ENCODE measurements around the gene REXO5. TPM values are rescaled to one million over a fixed set of nuclear protein-coding genes. Genes with fewer than 3 reads are reported as not detected.
A peak's percentile ranks its signal among the peaks of the same experiment; 100 is the strongest.
"Not testable (repeated sequence)": the region's sequence is repeated elsewhere in the genome, so short reads cannot be mapped to it uniquely, and the experiment has no call there.

Gene REXO5
- polyA plus RNA-seq, 1 donor, result 6.7 TPM

DNA sequence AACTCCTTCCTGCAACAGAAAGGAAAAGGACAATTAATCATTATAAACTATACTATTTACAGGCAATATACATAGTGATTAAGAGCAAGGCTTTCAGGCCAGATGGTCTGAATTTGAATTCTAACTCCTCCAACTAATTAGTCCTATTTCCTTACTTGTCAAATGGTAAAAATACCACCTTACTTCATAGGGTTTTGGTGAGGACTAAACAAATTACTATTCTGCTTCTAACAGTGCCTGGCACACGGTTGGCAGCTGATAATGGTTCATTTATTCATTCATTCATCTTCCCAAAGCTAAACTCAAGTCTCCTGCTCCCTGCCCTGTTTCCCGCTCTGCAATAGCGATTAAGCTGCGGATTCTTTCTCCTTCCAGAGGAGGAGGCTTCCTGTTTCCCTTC, 54.0 kb downstream of the REXO5 start:
- Histone ChIP-seq H3K27me3 (ENCODE audit: control insufficient read depth, insufficient read depth, low read length) (no peaks in the 10 kb centered on the region), H3K27ac (ENCODE audit: low read length) (no peak overlapping the region), H3K4me3 (ENCODE audit: low read length) (no peak overlapping the region), H3K4me1 (ENCODE audit: control insufficient read depth, insufficient read depth, low read length) (no peaks in the 10 kb centered on the region), H3K9me3 (ENCODE audit: control insufficient read depth, low read depth, low read length) (no peaks in the 10 kb centered on the region), H3K36me3 (ENCODE audit: control insufficient read depth, insufficient read depth, low read length) (peaks cover 57% of the 10 kb centered on the region)
- 80% methylated on average over 2 of the region's 4 CpGs for WGBS (ENCODE audit: insufficient coverage, low lambda C conversion rate)
- DNase-seq, result no peak

DNA sequence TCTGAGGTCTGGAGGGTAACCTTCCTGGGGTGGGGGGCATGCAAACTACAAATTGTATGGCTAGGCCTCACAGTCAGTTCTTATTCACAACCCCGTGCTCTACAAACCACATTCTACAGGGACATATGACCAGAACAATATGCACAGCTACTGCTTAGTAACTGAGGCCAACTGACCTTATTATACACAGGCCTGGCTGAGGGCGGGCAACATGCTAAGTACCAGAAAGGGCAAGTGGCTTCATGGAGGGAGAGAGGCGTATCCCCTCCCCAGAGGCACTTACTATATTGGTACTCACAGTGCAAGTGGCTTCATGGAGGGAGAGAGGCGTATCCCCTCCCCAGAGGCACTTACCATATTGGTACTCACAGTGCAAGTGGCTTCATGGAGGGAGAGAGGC, 54.7 kb downstream of the REXO5 start:
- not testable (repeated sequence) for H3K4me3 ChIP-seq (ENCODE audit: low read length); DNase-seq; H3K9me3 ChIP-seq (ENCODE audit: control insufficient read depth, low read depth, low read length); H3K4me1 ChIP-seq (ENCODE audit: control insufficient read depth, insufficient read depth, low read length); H3K27ac ChIP-seq (ENCODE audit: low read length); H3K27me3 ChIP-seq (ENCODE audit: control insufficient read depth, insufficient read depth, low read length)
- WGBS (ENCODE audit: insufficient coverage, low lambda C conversion rate), result no CpG with 5 or more reads among the region's 4 CpGs
- H3K36me3 ChIP-seq (ENCODE audit: control insufficient read depth, insufficient read depth, low read length), result peaks cover 50% of the 10 kb centered on the region

DNA sequence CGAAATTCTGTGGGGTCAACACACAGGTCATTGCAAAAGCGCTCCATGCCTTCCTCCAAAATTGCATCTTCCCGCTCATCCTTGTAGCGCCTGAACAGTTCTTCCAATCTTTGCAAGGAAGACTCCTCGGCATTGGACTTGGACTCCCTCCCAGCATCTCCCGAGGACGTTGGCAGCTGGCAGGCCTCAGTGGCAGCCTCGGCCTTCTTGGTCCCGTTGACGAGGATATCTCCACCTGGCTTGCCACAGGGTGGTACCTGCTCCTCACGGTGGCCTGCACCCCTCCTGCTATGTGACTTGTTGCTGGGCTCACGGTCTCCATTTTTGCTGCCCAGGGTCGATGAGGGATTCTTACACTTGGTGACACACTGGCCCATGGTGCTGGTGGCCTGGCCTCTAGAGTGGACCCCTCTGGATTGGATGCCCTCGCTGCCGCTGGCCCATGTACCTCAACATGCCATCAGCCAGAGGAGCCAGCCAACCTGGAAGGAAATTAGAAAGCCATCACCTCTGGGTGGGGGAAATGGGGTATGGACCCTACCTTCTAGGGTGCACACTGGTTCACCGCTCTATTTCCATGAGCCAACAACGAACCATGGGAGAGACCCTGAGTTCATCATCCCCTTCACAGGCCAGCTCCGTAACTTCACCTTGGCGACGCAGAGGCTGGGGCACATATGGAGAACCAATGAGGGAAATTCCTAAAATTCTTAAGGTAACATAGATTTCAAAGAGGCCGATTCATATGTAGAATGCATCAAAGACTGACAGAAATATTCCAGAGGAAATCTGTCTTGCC, 56.0 kb downstream of the REXO5 start:
- Histone ChIP-seq H3K9me3 (ENCODE audit: control insufficient read depth, low read depth, low read length) (no peaks in the 10 kb centered on the region), H3K27ac (ENCODE audit: low read length) (no peak overlapping the region), H3K4me3 (ENCODE audit: low read length) (no peak overlapping the region), H3K4me1 (ENCODE audit: control insufficient read depth, insufficient read depth, low read length) (no peaks in the 10 kb centered on the region), H3K27me3 (ENCODE audit: control insufficient read depth, insufficient read depth, low read length) (no peaks in the 10 kb centered on the region), H3K36me3 (ENCODE audit: control insufficient read depth, insufficient read depth, low read length) (peaks cover 39% of the 10 kb centered on the region)
- 100% methylated on average over 1 of the region's 21 CpGs for WGBS (ENCODE audit: insufficient coverage, low lambda C conversion rate)
- no peak for DNase-seq

DNA sequence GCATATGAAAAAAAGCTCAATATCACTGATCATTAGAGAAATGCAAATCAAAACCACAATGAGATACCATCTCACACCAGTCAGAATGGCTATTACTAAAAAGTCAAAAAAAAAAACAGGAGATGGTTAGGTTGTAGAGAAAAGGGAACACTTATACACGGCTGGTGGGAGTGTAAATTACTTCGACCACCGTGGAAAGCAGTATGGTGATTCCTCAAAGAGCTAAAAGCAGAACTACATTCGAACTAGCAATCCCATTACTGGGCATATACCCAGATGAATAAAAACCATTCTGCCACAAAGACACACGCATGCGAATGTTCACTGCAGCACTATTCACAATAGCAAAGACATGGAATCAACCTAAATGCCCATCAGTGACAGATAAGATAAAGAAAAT, 58.0 kb downstream of the REXO5 start:
- not testable (repeated sequence) for H3K9me3 ChIP-seq (ENCODE audit: control insufficient read depth, low read depth, low read length); H3K4me1 ChIP-seq (ENCODE audit: control insufficient read depth, insufficient read depth, low read length)
- no CpG with 5 or more reads among the region's 6 CpGs for WGBS (ENCODE audit: insufficient coverage, low lambda C conversion rate)

DNA sequence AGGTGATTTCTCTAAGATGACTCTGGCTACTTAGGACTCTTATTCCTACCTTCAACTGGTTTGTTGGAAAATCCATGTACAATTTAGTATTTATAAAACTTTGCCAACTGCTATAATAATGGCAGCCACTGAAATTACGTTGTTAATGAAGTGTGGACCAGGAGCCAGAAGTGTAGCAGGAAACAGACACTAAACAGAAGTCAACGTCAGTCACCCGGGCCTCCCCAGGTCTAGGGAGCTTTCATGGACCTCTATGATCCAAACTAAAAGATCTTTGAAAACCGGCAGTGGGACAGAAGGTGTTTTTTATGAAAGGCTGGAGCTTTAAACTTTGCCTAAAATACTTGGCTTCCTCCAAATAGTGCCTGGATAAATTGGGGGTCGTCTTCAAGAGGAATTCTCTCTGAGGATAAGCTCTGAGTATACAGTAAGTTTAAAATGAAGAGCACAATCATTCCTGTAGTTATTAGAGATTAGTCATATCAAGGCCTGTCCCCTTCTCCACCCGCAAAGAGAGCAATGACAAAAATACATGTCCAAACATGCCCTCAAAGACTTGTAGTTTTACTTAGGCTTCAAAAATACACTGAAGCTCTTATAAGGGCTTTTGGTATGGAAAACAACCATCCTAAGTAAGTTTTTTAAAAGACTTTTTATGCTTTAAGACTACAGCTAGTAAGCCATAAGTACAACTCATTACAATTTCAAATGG, 59.2 kb downstream of the REXO5 start:
- peak overlapping the region; percentile 22 for H3K27ac ChIP-seq (ENCODE audit: low read length)
- DNase-seq, result no peak
- peaks cover 25% of the 10 kb centered on the region for H3K36me3 ChIP-seq (ENCODE audit: control insufficient read depth, insufficient read depth, low read length)
- no peaks in the 10 kb centered on the region for H3K9me3 ChIP-seq (ENCODE audit: control insufficient read depth, low read depth, low read length)
- peaks cover 10% of the 10 kb centered on the region for H3K4me1 ChIP-seq (ENCODE audit: control insufficient read depth, insufficient read depth, low read length)
- no peaks in the 10 kb centered on the region for H3K27me3 ChIP-seq (ENCODE audit: control insufficient read depth, insufficient read depth, low read length)
- WGBS (ENCODE audit: insufficient coverage, low lambda C conversion rate), result 80% methylated on average over 1 of the region's 6 CpGs
- no peak overlapping the region for H3K4me3 ChIP-seq (ENCODE audit: low read length)

More for the DNA sequence above, 58.0 kb downstream of the REXO5 start:
- H3K36me3 ChIP-seq (ENCODE audit: control insufficient read depth, insufficient read depth, low read length), result peaks cover 36% of the 10 kb centered on the region
- H3K27ac ChIP-seq (ENCODE audit: low read length); DNase-seq; H3K4me3 ChIP-seq (ENCODE audit: low read length); H3K27me3 ChIP-seq (ENCODE audit: control insufficient read depth, insufficient read depth, low read length): not testable (repeated sequence)

DNA sequence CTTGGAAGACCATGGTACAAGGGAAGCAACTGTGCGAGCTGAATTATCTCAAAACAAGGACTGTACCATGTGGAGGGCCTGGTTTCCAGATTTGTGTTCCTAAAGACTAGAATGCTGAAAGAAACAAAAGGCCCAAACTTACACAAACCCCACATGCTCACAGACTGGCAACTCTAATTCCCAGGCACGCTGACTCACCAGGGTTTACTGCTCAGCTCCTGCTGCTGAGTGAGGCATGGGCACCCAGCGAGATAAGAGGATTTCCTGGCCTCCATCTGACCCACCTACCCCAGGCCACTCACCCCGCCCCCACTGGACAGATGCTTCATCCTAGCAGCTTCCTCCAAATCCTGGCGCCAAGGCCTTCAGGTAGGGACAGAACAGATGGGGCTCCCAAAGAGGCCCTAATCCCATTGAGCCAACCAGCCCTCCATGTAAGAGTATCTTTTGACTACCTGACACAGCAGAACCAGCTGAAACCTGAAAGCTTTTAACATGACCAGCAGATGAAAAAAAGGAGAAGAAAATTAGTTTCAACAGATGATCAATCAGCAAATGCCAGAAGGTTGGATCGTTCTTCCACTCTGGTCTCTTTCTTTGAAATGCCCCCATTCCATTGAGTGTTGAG, 59.9 kb downstream of the REXO5 start:
- H3K9me3 ChIP-seq (ENCODE audit: control insufficient read depth, low read depth, low read length), result no peaks in the 10 kb centered on the region
- H3K4me3 ChIP-seq (ENCODE audit: low read length), result no peak overlapping the region
- no peaks in the 10 kb centered on the region for H3K27me3 ChIP-seq (ENCODE audit: control insufficient read depth, insufficient read depth, low read length)
- no CpG with 5 or more reads among the region's 6 CpGs for WGBS (ENCODE audit: insufficient coverage, low lambda C conversion rate)
- peaks cover 10% of the 10 kb centered on the region for H3K4me1 ChIP-seq (ENCODE audit: control insufficient read depth, insufficient read depth, low read length)
- DNase-seq, result peak; percentile 36 to 55
- H3K36me3 ChIP-seq (ENCODE audit: control insufficient read depth, insufficient read depth, low read length), result peaks cover 19% of the 10 kb centered on the region
- H3K27ac ChIP-seq (ENCODE audit: low read length), result peak overlapping the region; percentile 22

DNA sequence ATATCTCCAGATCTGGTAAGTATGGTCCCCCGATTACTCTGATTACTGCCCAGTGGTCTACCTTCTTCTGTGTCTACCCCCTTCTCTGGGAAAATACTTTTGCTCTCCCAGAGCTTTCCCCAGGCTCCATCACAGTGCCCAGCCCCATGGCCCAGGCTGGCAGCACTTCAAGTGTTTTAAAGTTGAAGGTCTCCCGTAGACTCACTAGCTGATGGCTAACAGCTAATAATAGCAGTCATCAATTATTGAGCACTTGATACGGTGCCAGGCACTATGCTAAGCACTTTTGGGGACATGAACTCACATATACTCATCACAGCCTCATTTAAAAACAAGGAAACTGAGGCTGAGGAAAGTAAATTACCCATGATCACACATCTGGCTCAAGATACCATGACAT, 60.5 kb downstream of the REXO5 start:
- no CpG with 5 or more reads among the region's 3 CpGs for WGBS (ENCODE audit: insufficient coverage, low lambda C conversion rate)
- no peak overlapping the region for H3K4me3 ChIP-seq (ENCODE audit: low read length)
- H3K27me3 ChIP-seq (ENCODE audit: control insufficient read depth, insufficient read depth, low read length), result no peaks in the 10 kb centered on the region
- peaks cover 13% of the 10 kb centered on the region for H3K36me3 ChIP-seq (ENCODE audit: control insufficient read depth, insufficient read depth, low read length)
- no peaks in the 10 kb centered on the region for H3K9me3 ChIP-seq (ENCODE audit: control insufficient read depth, low read depth, low read length)
- peaks cover 14% of the 10 kb centered on the region for H3K4me1 ChIP-seq (ENCODE audit: control insufficient read depth, insufficient read depth, low read length)
- DNase-seq, result no peak
- H3K27ac ChIP-seq (ENCODE audit: low read length), result peak overlapping the region; percentile 8

DNA sequence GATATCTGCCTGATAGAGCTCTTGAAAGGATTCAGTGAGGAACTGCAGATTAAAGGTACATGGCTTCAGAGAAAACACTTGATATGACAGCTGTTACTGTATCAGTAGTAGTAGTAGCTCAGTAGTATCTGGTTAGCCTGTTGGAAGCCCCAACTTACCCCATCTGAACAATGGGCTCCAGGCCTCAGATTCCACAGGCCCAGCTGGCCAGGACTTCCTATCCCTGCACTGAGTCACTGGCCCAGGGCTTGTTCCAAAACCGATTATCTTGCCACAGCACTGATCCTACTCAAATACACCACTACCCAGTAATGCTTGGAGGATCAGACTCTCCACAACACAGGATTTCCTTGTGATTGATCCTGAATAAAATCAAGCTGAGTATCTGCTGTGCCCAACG, 61.3 kb downstream of the REXO5 start:
- Histone ChIP-seq H3K36me3 (ENCODE audit: control insufficient read depth, insufficient read depth, low read length) (peaks cover 6% of the 10 kb centered on the region), H3K4me1 (ENCODE audit: control insufficient read depth, insufficient read depth, low read length) (peaks cover 22% of the 10 kb centered on the region), H3K27me3 (ENCODE audit: control insufficient read depth, insufficient read depth, low read length) (no peaks in the 10 kb centered on the region), H3K27ac (ENCODE audit: low read length) (no peak overlapping the region), H3K9me3 (ENCODE audit: control insufficient read depth, low read depth, low read length) (no peaks in the 10 kb centered on the region), H3K4me3 (ENCODE audit: low read length) (no peak overlapping the region)
- no CpG with 5 or more reads among the region's 2 CpGs for WGBS (ENCODE audit: insufficient coverage, low lambda C conversion rate)
- no peak for DNase-seq

DNA sequence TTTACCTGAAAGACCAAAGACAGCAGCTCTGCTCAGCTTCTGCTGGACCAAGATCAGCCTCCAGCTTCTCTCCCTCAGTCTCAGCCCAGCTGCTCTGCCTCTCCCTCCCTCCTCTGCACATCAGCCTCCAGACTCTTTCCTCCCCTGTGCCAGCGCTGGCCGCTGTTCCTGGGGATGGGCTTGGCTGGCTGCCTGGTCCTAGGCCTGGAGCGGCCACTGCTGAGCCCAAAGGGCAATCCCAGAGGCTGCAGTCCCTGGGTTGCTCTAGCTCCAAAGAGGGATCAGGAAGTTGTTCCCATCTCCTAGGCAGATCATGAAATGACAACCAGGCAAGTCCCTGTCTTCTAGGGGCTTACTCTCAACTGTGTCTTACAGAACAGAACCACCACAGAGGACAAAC, 62.6 kb downstream of the REXO5 start:
- no peak for DNase-seq
- H3K36me3 ChIP-seq (ENCODE audit: control insufficient read depth, insufficient read depth, low read length), result peaks cover 3% of the 10 kb centered on the region
- H3K9me3 ChIP-seq (ENCODE audit: control insufficient read depth, low read depth, low read length), result no peaks in the 10 kb centered on the region
- no peaks in the 10 kb centered on the region for H3K27me3 ChIP-seq (ENCODE audit: control insufficient read depth, insufficient read depth, low read length)
- peaks cover 33% of the 10 kb centered on the region for H3K4me1 ChIP-seq (ENCODE audit: control insufficient read depth, insufficient read depth, low read length)
- no CpG with 5 or more reads among the region's 3 CpGs for WGBS (ENCODE audit: insufficient coverage, low lambda C conversion rate)
- H3K4me3 ChIP-seq (ENCODE audit: low read length), result no peak overlapping the region
- H3K27ac ChIP-seq (ENCODE audit: low read length), result no peak overlapping the region

DNA sequence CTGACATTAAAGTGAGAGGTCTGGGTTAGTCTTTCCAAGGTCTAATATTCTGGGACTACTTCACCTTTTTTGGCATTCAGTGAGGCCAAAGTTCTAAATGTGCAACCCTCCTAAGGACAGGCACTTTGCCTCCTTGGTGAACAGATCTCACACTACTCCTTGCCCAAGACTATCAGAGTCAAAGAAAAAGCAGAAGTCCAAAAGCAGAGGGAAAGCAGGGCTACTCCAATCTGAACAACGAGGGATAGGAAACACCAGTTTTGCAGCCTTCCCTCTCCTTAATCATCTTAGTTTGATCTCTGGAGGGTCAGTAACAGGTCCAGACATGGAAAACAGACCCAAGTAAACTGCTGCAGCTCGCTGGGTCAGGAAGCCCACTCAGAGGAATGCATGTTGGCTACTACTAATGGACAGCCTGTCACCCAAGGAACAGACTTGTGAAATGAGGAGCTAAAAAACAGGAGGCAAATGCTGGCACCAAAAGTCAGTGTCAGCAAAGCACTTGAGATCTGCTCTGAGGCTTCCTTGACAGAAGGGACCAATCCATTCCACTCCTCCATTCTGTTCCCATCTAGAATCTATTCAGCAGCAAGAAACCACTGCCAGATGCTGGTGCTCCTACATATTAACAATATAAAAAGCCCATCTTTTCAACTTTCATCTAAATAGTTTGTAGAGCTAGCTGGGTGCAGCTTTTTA, 63.9 kb downstream of the REXO5 start:
- peaks cover 40% of the 10 kb centered on the region for H3K4me1 ChIP-seq (ENCODE audit: control insufficient read depth, insufficient read depth, low read length)
- DNase-seq, result no peak
- H3K4me3 ChIP-seq (ENCODE audit: low read length), result no peak overlapping the region
- H3K9me3 ChIP-seq (ENCODE audit: control insufficient read depth, low read depth, low read length), result no peaks in the 10 kb centered on the region
- WGBS (ENCODE audit: insufficient coverage, low lambda C conversion rate), result no CpG with 5 or more reads among the region's 2 CpGs
- no peaks in the 10 kb centered on the region for H3K27me3 ChIP-seq (ENCODE audit: control insufficient read depth, insufficient read depth, low read length)
- no peak overlapping the region for H3K27ac ChIP-seq (ENCODE audit: low read length)
- peaks cover 3% of the 10 kb centered on the region for H3K36me3 ChIP-seq (ENCODE audit: control insufficient read depth, insufficient read depth, low read length)

Measured in large intestine (tissue), 3 donors.